Activated naive CD4-positive, alpha-beta T cell treated with anti-CD3 and anti-CD28 coated beads, Interleukin-2, amount 50 U/mL, for 24 hours (primary cell): Measurements from ENCODE around the gene RREB1.

Experiments used
- H3K27ac Mint-ChIP-seq: one replicate; pipeline ENCODE4 v1.8.0; 2021; ENCODE audit warnings: mild to moderate bottlenecking, mixed read lengths
- H3K27me3 Mint-ChIP-seq: one replicate; pipeline ENCODE4 v1.8.0; 2021; ENCODE audit warnings: mixed read lengths
- H3K36me3 Mint-ChIP-seq: one replicate; pipeline ENCODE4 v1.8.0; 2021; ENCODE audit warnings: mixed read lengths
- H3K4me1 Mint-ChIP-seq: one replicate; pipeline ENCODE4 v1.8.0; 2021; ENCODE audit warnings: mixed read lengths
- H3K4me3 Mint-ChIP-seq: one replicate; pipeline ENCODE4 v1.8.0; 2021; ENCODE audit warnings: mild to moderate bottlenecking, mixed read lengths
- H3K9me3 Mint-ChIP-seq: one replicate; pipeline ENCODE4 v1.8.0; 2021; ENCODE audit warnings: mixed read lengths

The RREB1 gene

GRCh38 chr6:7238900-7239589 lies 131.3 kb downstream of the RREB1 start:
- peak overlapping the region; percentile 51 for H3K27ac Mint-ChIP-seq
- H3K4me1 Mint-ChIP-seq = peaks cover 21% of the 10 kb centered on the region
- no peaks in the 10 kb centered on the region for H3K9me3 Mint-ChIP-seq
- no peaks in the 10 kb centered on the region for H3K27me3 Mint-ChIP-seq
- no peaks in the 10 kb centered on the region for H3K36me3 Mint-ChIP-seq
- H3K4me3 Mint-ChIP-seq = no peak overlapping the region

GRCh38 chr6:7239590-7239948 lies 131.8 kb downstream of the RREB1 start:
- Mint-ChIP-seq H3K27me3 (no peaks in the 10 kb centered on the region), H3K4me3 (no peak overlapping the region), H3K9me3 (no peaks in the 10 kb centered on the region), H3K36me3 (no peaks in the 10 kb centered on the region), H3K27ac (no peak overlapping the region), H3K4me1 (peaks cover 21% of the 10 kb centered on the region)

- no peaks in the 10 kb centered on the region for H3K36me3 Mint-ChIP-seq
- H3K27me3 Mint-ChIP-seq = no peaks in the 10 kb centered on the region
- no peak overlapping the region for H3K4me3 Mint-ChIP-seq
- H3K4me1 Mint-ChIP-seq = peaks cover 21% of the 10 kb centered on the region
- H3K27ac Mint-ChIP-seq = no peak overlapping the region
- no peaks in the 10 kb centered on the region for H3K9me3 Mint-ChIP-seq
These were observed 132.6 kb downstream of the RREB1 start for GRCh38 chr6:7240351-7240750.

- peaks cover 21% of the 10 kb centered on the region for H3K4me1 Mint-ChIP-seq
- no peak overlapping the region for H3K4me3 Mint-ChIP-seq
- H3K27ac Mint-ChIP-seq = no peak overlapping the region
- H3K9me3 Mint-ChIP-seq = no peaks in the 10 kb centered on the region
- H3K36me3 Mint-ChIP-seq = no peaks in the 10 kb centered on the region
- no peaks in the 10 kb centered on the region for H3K27me3 Mint-ChIP-seq
These were observed 133.4 kb downstream of the RREB1 start for GRCh38 chr6:7241160-7241559.

- Mint-ChIP-seq H3K4me1 (peaks cover 21% of the 10 kb centered on the region), H3K4me3 (no peak overlapping the region), H3K9me3 (no peaks in the 10 kb centered on the region), H3K27ac (peak overlapping the region; percentile 31), H3K36me3 (no peaks in the 10 kb centered on the region), H3K27me3 (no peaks in the 10 kb centered on the region)
These were observed 134.2 kb downstream of the RREB1 start for GRCh38 chr6:7241709-7242645.

GRCh38 chr6:7242835-7243178 lies 135.0 kb downstream of the RREB1 start:
- Mint-ChIP-seq H3K27ac (peak overlapping the region; percentile 33), H3K9me3 (no peaks in the 10 kb centered on the region), H3K4me3 (no peak overlapping the region), H3K27me3 (no peaks in the 10 kb centered on the region), H3K36me3 (no peaks in the 10 kb centered on the region), H3K4me1 (peaks cover 21% of the 10 kb centered on the region)

GRCh38 chr6:7243179-7243981 lies 135.6 kb downstream of the RREB1 start:
- Mint-ChIP-seq H3K27ac (peak overlapping the region; percentile 33), H3K27me3 (no peaks in the 10 kb centered on the region), H3K36me3 (no peaks in the 10 kb centered on the region), H3K4me3 (no peak overlapping the region), H3K9me3 (no peaks in the 10 kb centered on the region), H3K4me1 (peaks cover 21% of the 10 kb centered on the region)

GRCh38 chr6:7245668-7246393 lies 138.1 kb downstream of the RREB1 start:
- Mint-ChIP-seq H3K27me3 (no peaks in the 10 kb centered on the region), H3K4me1 (peaks cover 21% of the 10 kb centered on the region), H3K36me3 (peaks cover 7% of the 10 kb centered on the region), H3K27ac (no peak overlapping the region), H3K9me3 (no peaks in the 10 kb centered on the region), H3K4me3 (no peak overlapping the region)

- Mint-ChIP-seq H3K4me3 (no peak overlapping the region), H3K27ac (no peak overlapping the region), H3K9me3 (no peaks in the 10 kb centered on the region), H3K27me3 (no peaks in the 10 kb centered on the region), H3K4me1 (peaks cover 21% of the 10 kb centered on the region), H3K36me3 (peaks cover 7% of the 10 kb centered on the region)
These were observed 138.8 kb downstream of the RREB1 start for GRCh38 chr6:7246401-7247178.

- Mint-ChIP-seq H3K4me1 (peaks cover 15% of the 10 kb centered on the region), H3K4me3 (no peak overlapping the region), H3K36me3 (peaks cover 7% of the 10 kb centered on the region), H3K27me3 (no peaks in the 10 kb centered on the region), H3K9me3 (no peaks in the 10 kb centered on the region), H3K27ac (no peak overlapping the region)
These were observed 139.4 kb downstream of the RREB1 start for GRCh38 chr6:7247179-7247456.

GRCh38 chr6:7247828-7248227 lies 140.1 kb downstream of the RREB1 start:
- Mint-ChIP-seq H3K9me3 (no peaks in the 10 kb centered on the region), H3K27ac (no peak overlapping the region), H3K4me3 (no peak overlapping the region), H3K4me1 (peaks cover 9% of the 10 kb centered on the region), H3K36me3 (peaks cover 7% of the 10 kb centered on the region), H3K27me3 (no peaks in the 10 kb centered on the region)

GRCh38 chr6:7249391-7249790 lies 141.6 kb downstream of the RREB1 start:
- Mint-ChIP-seq H3K9me3 (no peaks in the 10 kb centered on the region), H3K27ac (no peak overlapping the region), H3K4me3 (no peak overlapping the region), H3K27me3 (no peaks in the 10 kb centered on the region), H3K4me1 (no peaks in the 10 kb centered on the region), H3K36me3 (peaks cover 7% of the 10 kb centered on the region)

GRCh38 chr6:7249946-7250643 lies 142.3 kb downstream of the RREB1 start:
- no peak overlapping the region for H3K4me3 Mint-ChIP-seq
- no peak overlapping the region for H3K27ac Mint-ChIP-seq
- H3K9me3 Mint-ChIP-seq = no peaks in the 10 kb centered on the region
- H3K36me3 Mint-ChIP-seq = peaks cover 7% of the 10 kb centered on the region
- no peaks in the 10 kb centered on the region for H3K27me3 Mint-ChIP-seq
- H3K4me1 Mint-ChIP-seq = no peaks in the 10 kb centered on the region

GRCh38 chr6:7250812-7251211 lies 143.1 kb downstream of the RREB1 start:
- Mint-ChIP-seq H3K9me3 (no peaks in the 10 kb centered on the region), H3K4me3 (no peak overlapping the region), H3K4me1 (no peaks in the 10 kb centered on the region), H3K27me3 (no peaks in the 10 kb centered on the region), H3K36me3 (peaks cover 7% of the 10 kb centered on the region), H3K27ac (no peak overlapping the region)
